HepG2 (cell line): ENCODE results near the gene FOCAD. TPM values are rescaled to one million over a fixed set of nuclear protein-coding genes. Genes with fewer than 3 reads are reported as not detected.
A peak's percentile ranks its signal among the peaks of the same experiment; 100 is the strongest.

Experiments used
- ATF7 ChIP-seq, 2 experiments: fragments of 450-650 bp in 1 of 2; sonication (generic) in 1 of 2; formaldehyde crosslinking in 1 of 2; IDR thresholded peaks; 2 replicates each; pipeline versions ENCODE4 v1.4.0 to v1.6.1; 2016 to 2020; ENCODE audit warnings: antibody characterized with exemption in 1 of 2, mild to moderate bottlenecking in 1 of 2, missing genetic modification reagents in 1 of 2
- CAMTA2 ChIP-seq: sonication (generic); formaldehyde crosslinking; IDR thresholded peaks from 2 replicates; pipeline ENCODE4 v1.4.0; 2020; ENCODE audit warnings: mild to moderate bottlenecking, missing genetic modification reagents, borderline replicate concordance
- FLYWCH1 ChIP-seq: sonication (generic); formaldehyde crosslinking; IDR thresholded peaks from 2 replicates; pipeline ENCODE4 v1.8.1; 2023; ENCODE audit warnings: mild to moderate bottlenecking, missing genetic modification reagents
- FOXP4 ChIP-seq: sonication (generic); formaldehyde crosslinking; IDR thresholded peaks from 2 replicates; pipeline ENCODE4 v1.4.0; 2020; ENCODE audit warnings: missing genetic modification reagents
- MTERF4 ChIP-seq: sonication (generic); formaldehyde crosslinking; IDR thresholded peaks from 2 replicates; pipeline ENCODE4 v1.8.0; 2023; ENCODE audit warnings: mild to moderate bottlenecking, missing genetic modification reagents
- PHF21A ChIP-seq: sonication (generic); formaldehyde crosslinking; IDR thresholded peaks from 2 replicates; pipeline ENCODE4 v1.5.0; 2020; ENCODE audit warnings: mild to moderate bottlenecking, missing genetic modification reagents
- TBX2 ChIP-seq: sonication (generic); formaldehyde crosslinking; IDR thresholded peaks from 2 replicates; pipeline ENCODE4 v1.5.0; 2020; ENCODE audit warnings: missing genetic modification reagents, mild to moderate bottlenecking, borderline replicate concordance
- TFAP4 ChIP-seq: sonication (generic); IDR thresholded peaks from 2 replicates; pipeline ENCODE4 v1.6.1; 2016; ENCODE audit warnings: low read depth, borderline replicate concordance
- YY1 ChIP-seq: IDR thresholded peaks from 2 replicates; pipeline ENCODE4 v1.6.1; 2011; ENCODE audit warnings: low read length, low read depth, moderate library complexity, mild to moderate bottlenecking; ENCODE audit not compliant: insufficient read depth, insufficient replicate concordance
- ZC3H13 ChIP-seq: sonication (generic); formaldehyde crosslinking; IDR thresholded peaks from 2 replicates; pipeline ENCODE4 v1.8.1; 2023; ENCODE audit warnings: mild to moderate bottlenecking, missing genetic modification reagents, moderate library complexity
- ZMYM2 ChIP-seq: sonication (generic); formaldehyde crosslinking; IDR thresholded peaks from 2 replicates; pipeline ENCODE4 v1.8.0; 2022; ENCODE audit warnings: mild to moderate bottlenecking, missing genetic modification reagents
- ZNF224 ChIP-seq: sonication (generic); formaldehyde crosslinking; IDR thresholded peaks from 2 replicates; pipeline ENCODE4 v1.5.0; 2020; ENCODE audit warnings: mild to moderate bottlenecking, missing genetic modification reagents
- ZNF713 ChIP-seq: sonication (generic); formaldehyde crosslinking; IDR thresholded peaks from 2 replicates; pipeline ENCODE4 v1.4.0; 2020; ENCODE audit warnings: mild to moderate bottlenecking, missing genetic modification reagents
- ZNF781 ChIP-seq: sonication (generic); formaldehyde crosslinking; IDR thresholded peaks from 2 replicates; pipeline ENCODE4 v1.5.1; 2020; ENCODE audit warnings: borderline replicate concordance, mild to moderate bottlenecking, missing genetic modification reagents; ENCODE audit errors: not compliant biosample characterization
- polyA plus RNA-seq, 8 experiments: library from polyadenylated mRNA; depleted of rRNA in 3 of 8; stranded (reverse) in 7 of 8; unstranded in 1 of 8; fragments of >200 nt; fragmentation: Illumina TruSeq in 4 of 8; extraction: Trizol in 4 of 8; gene quantifications; 2 replicates each; pipeline versions ENCODE4 v1.2.1 to v1.2.3, GENCODE V29; 2011 to 2016; ENCODE audit warnings: low read depth in 4 of 8, missing spikeins in 1 of 8, mixed read lengths in 1 of 8; ENCODE audit not compliant: insufficient read depth in 1 of 8
- total RNA-seq, 5 experiments: library from RNA; depleted of rRNA; stranded (reverse); fragments of >200 nt; fragmentation: Illumina TruSeq; extraction: Trizol; gene quantifications; 2 replicates each; pipeline ENCODE4 v1.2.3, GENCODE V29; 2016; ENCODE audit warnings: low read depth in 1 of 5
- TF ChIP-seq, protein P1 (sequence below): IDR thresholded peaks from 2 replicates; pipeline ENCODE4 v1.6.1; 2016; ENCODE audit warnings: missing compliant biosample characterization, missing genetic modification reagents, borderline replicate concordance
- TF ChIP-seq, protein P2 (sequence below): sonication (generic); formaldehyde crosslinking; IDR thresholded peaks from 2 replicates; pipeline ENCODE4 v1.5.1; 2020; ENCODE audit warnings: mild to moderate bottlenecking, missing genetic modification reagents, moderate library complexity
- TF ChIP-seq, protein P3 (sequence below): sonication (generic); formaldehyde crosslinking; IDR thresholded peaks from 2 replicates; pipeline ENCODE4 v1.5.1; 2020; ENCODE audit warnings: missing genetic modification reagents, mild to moderate bottlenecking, borderline replicate concordance

FOCAD gene
- total and polyA plus RNA-seq, 2 of the 13 experiments (the other 11 are each of a cell fraction or from before 2014, with no cell fraction given) = 18.0 to 31.1 TPM

- TF ChIP-seq TFAP4 = peak; percentile 89; the same call in 1 of the 2 replicates
- TF ChIP-seq, protein P1, sequence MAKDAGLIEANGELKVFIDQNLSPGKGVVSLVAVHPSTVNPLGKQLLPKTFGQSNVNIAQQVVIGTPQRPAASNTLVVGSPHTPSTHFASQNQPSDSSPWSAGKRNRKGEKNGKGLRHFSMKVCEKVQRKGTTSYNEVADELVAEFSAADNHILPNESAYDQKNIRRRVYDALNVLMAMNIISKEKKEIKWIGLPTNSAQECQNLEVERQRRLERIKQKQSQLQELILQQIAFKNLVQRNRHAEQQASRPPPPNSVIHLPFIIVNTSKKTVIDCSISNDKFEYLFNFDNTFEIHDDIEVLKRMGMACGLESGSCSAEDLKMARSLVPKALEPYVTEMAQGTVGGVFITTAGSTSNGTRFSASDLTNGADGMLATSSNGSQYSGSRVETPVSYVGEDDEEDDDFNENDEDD (CRISPR knock-in tag) = no peak
- TF ChIP-seq ZNF713 (CRISPR knock-in tag) = no peak
- TF ChIP-seq, protein P2, sequence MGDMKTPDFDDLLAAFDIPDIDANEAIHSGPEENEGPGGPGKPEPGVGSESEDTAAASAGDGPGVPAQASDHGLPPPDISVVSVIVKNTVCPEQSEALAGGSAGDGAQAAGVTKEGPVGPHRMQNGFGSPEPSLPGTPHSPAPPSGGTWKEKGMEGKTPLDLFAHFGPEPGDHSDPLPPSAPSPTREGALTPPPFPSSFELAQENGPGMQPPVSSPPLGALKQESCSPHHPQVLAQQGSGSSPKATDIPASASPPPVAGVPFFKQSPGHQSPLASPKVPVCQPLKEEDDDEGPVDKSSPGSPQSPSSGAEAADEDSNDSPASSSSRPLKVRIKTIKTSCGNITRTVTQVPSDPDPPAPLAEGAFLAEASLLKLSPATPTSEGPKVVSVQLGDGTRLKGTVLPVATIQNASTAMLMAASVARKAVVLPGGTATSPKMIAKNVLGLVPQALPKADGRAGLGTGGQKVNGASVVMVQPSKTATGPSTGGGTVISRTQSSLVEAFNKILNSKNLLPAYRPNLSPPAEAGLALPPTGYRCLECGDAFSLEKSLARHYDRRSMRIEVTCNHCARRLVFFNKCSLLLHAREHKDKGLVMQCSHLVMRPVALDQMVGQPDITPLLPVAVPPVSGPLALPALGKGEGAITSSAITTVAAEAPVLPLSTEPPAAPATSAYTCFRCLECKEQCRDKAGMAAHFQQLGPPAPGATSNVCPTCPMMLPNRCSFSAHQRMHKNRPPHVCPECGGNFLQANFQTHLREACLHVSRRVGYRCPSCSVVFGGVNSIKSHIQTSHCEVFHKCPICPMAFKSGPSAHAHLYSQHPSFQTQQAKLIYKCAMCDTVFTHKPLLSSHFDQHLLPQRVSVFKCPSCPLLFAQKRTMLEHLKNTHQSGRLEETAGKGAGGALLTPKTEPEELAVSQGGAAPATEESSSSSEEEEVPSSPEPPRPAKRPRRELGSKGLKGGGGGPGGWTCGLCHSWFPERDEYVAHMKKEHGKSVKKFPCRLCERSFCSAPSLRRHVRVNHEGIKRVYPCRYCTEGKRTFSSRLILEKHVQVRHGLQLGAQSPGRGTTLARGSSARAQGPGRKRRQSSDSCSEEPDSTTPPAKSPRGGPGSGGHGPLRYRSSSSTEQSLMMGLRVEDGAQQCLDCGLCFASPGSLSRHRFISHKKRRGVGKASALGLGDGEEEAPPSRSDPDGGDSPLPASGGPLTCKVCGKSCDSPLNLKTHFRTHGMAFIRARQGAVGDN = no peak
- no peak for TF ChIP-seq ZC3H13 (CRISPR knock-in tag)
- TF ChIP-seq ZNF224 = no peak
- TF ChIP-seq, protein P3, sequence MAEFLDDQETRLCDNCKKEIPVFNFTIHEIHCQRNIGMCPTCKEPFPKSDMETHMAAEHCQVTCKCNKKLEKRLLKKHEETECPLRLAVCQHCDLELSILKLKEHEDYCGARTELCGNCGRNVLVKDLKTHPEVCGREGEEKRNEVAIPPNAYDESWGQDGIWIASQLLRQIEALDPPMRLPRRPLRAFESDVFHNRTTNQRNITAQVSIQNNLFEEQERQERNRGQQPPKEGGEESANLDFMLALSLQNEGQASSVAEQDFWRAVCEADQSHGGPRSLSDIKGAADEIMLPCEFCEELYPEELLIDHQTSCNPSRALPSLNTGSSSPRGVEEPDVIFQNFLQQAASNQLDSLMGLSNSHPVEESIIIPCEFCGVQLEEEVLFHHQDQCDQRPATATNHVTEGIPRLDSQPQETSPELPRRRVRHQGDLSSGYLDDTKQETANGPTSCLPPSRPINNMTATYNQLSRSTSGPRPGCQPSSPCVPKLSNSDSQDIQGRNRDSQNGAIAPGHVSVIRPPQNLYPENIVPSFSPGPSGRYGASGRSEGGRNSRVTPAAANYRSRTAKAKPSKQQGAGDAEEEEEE = no peak
- TF ChIP-seq PHF21A (CRISPR knock-in tag) = peak; percentile 56; the same call in 1 of the 2 replicates
- peak; percentile 94 for TF ChIP-seq TBX2
- TF ChIP-seq ZMYM2 (CRISPR knock-in tag) = no peak
- no peak for TF ChIP-seq CAMTA2
- no peak for TF ChIP-seq ZNF781 (CRISPR knock-in tag)
- TF ChIP-seq FLYWCH1 (CRISPR knock-in tag) = no peak
- no peak for TF ChIP-seq ATF7 (IDR thresholded peaks at IDR 0.05)
- TF ChIP-seq ATF7 (CRISPR knock-in tag; IDR thresholded peaks at IDR 0.05) = no peak
- no peak for TF ChIP-seq MTERF4
- TF ChIP-seq YY1 = no peak
- peak; percentile 95 for TF ChIP-seq FOXP4 (CRISPR knock-in tag)
Measured at GRCh38 chr9:20692554-20692953, 8.5 kb downstream of the FOCAD start (continued).
